Measurements from ENCODE around the gene MIDN.

DNA sequence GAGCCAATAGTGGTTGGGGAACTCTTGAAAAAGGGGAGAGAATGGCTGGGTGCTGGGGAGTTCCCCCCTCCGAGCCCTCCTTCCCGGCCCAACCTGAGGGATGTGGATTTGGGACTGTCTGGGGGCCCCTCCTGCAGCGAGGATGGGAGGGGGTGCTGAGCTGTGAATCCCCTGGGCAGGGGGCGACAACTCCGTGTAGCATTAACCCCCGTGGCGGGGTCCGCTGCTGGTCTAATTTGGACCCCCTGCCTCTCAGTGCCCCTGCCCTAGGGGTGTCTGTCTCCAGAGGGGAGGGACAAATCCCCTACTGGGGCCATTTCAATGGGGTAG is 9.7 kb downstream of the MIDN start:
- no peak for TF ChIP-seq EZH2 (IDR thresholded peaks at IDR 0.05; ENCODE audit: insufficient read depth, poor library complexity, severe bottlenecking)
- TF ChIP-seq EZH2phosphoT487 (IDR thresholded peaks at IDR 0.05; ENCODE audit: insufficient read depth, low read depth) = no peak

Data from GM23248 (cell line).